Trophoblast cell (in vitro differentiated cells and primary cell): ENCODE data around the gene PRRX2.

Source experiments
- DNase-seq, 2 donors: peaks; one replicate each; pipeline ENCODE4 v3.0.0-alpha.2; 2016
- H2AFZ ChIP-seq: 2 replicates; pipeline ENCODE4 v1.6.1; 2013; ENCODE audit warnings: low read length, moderate library complexity, mild to moderate bottlenecking; ENCODE audit not compliant: insufficient read depth, poor library complexity
- H2AK5ac ChIP-seq: 2 replicates; pipeline ENCODE4 v1.6.1; 2013; ENCODE audit warnings: mild to moderate bottlenecking, low read length
- H2BK120ac ChIP-seq: 2 replicates; pipeline ENCODE4 v1.6.1; 2013; ENCODE audit warnings: low read length, mild to moderate bottlenecking, moderate library complexity; ENCODE audit not compliant: insufficient read depth, poor library complexity
- H2BK12ac ChIP-seq: 2 replicates; pipeline ENCODE4 v1.6.1; 2013; ENCODE audit warnings: mild to moderate bottlenecking, low read length, moderate library complexity
- H2BK5ac ChIP-seq: 2 replicates; pipeline ENCODE4 v1.6.1; 2013; ENCODE audit warnings: low read length, low read depth, moderate library complexity, mild to moderate bottlenecking; ENCODE audit not compliant: poor library complexity
- H3K14ac ChIP-seq: 2 replicates; pipeline ENCODE4 v1.6.1; 2013; ENCODE audit warnings: mild to moderate bottlenecking, low read length
- H3K18ac ChIP-seq: 2 replicates; pipeline ENCODE4 v1.6.1; 2013; ENCODE audit warnings: mild to moderate bottlenecking, low read length
- H3K23ac ChIP-seq: 2 replicates; pipeline ENCODE4 v1.6.1; 2013; ENCODE audit warnings: low read length
- H3K27ac ChIP-seq: 2 replicates; pipeline ENCODE4 v1.5.1; 2013; ENCODE audit warnings: low read depth, mild to moderate bottlenecking, inconsistent platforms, low read length, moderate library complexity
- H3K27me3 ChIP-seq: 2 replicates; pipeline ENCODE4 v1.6.1; 2013; ENCODE audit warnings: inconsistent platforms, mild to moderate bottlenecking, low read length, moderate library complexity; ENCODE audit not compliant: insufficient read depth
- H3K36me3 ChIP-seq, 2 experiments: 1 replicate in 1 of 2; 2 replicates in 1 of 2; pipeline ENCODE4 v1.6.1; 2013; ENCODE audit warnings: low read length in 2 of 2, mild to moderate bottlenecking in 2 of 2, moderate library complexity in 1 of 2; ENCODE audit not compliant: insufficient read depth in 2 of 2, control insufficient read depth in 1 of 2
- H3K4ac ChIP-seq: 2 replicates; pipeline ENCODE4 v1.6.1; 2013; ENCODE audit warnings: low read depth, mild to moderate bottlenecking, low read length, moderate library complexity
- H3K4me1 ChIP-seq, 2 experiments: 1 replicate in 1 of 2; 2 replicates in 1 of 2; pipeline ENCODE4 v1.6.1; 2013; ENCODE audit warnings: low read length in 2 of 2, mild to moderate bottlenecking in 2 of 2, moderate library complexity in 1 of 2; ENCODE audit not compliant: insufficient read depth in 2 of 2, control insufficient read depth in 1 of 2
- H3K4me2 ChIP-seq: 2 replicates; pipeline ENCODE4 v1.6.1; 2013; ENCODE audit warnings: inconsistent platforms, mild to moderate bottlenecking, low read length, moderate library complexity
- H3K4me3 ChIP-seq: 2 replicates; pipeline ENCODE4 v1.5.1; 2013; ENCODE audit warnings: mild to moderate bottlenecking, low read depth, low read length, inconsistent platforms
- H3K79me1 ChIP-seq: one replicate; pipeline ENCODE4 v1.6.1; 2013; ENCODE audit warnings: low read length
- H3K79me2 ChIP-seq: 2 replicates; pipeline ENCODE4 v1.6.1; 2013; ENCODE audit warnings: low read length, mild to moderate bottlenecking; ENCODE audit not compliant: control insufficient read depth, insufficient read depth, poor library complexity
- H3K9ac ChIP-seq: 2 replicates; pipeline ENCODE4 v1.6.1; 2013; ENCODE audit warnings: mild to moderate bottlenecking, low read length
- H3K9me3 ChIP-seq: 2 replicates; pipeline ENCODE4 v1.6.1; 2013; ENCODE audit warnings: low read depth, mild to moderate bottlenecking, control low read depth, inconsistent platforms, low read length; ENCODE audit not compliant: insufficient read depth
- H4K12ac ChIP-seq: 2 replicates; pipeline ENCODE4 v1.6.1; 2013; ENCODE audit warnings: low read depth, mild to moderate bottlenecking, low read length, moderate library complexity
- H4K8ac ChIP-seq: 2 replicates; pipeline ENCODE4 v1.6.1; 2013; ENCODE audit warnings: low read depth, mild to moderate bottlenecking, low read length, moderate library complexity
- H4K91ac ChIP-seq: one replicate; pipeline ENCODE4 v1.6.1; 2013; ENCODE audit warnings: low read depth, mild to moderate bottlenecking, low read length, moderate library complexity
- WGBS: extraction: QIAGEN DNeasy Blood & Tissue Kit; methylation state at CpG from one replicate; pipeline ENCODE4 v1.1.7; 2013; ENCODE audit warnings: missing lambda C conversion rate; ENCODE audit not compliant: insufficient read length, insufficient coverage; ENCODE audit errors: extremely low coverage; 5-methylcytosine and 5-hydroxymethylcytosine counted together

PRRX2 gene

GRCh38 chr9:129722913-129723312 is 57.5 kb downstream of the PRRX2 start:
- H2AFZ ChIP-seq: no peak overlapping the region
- no peak overlapping the region for H3K27ac ChIP-seq
- no peaks in the 10 kb centered on the region for H3K36me3 ChIP-seq
- no peak overlapping the region for H3K9ac ChIP-seq
- H3K4ac ChIP-seq: no peak overlapping the region
- H2BK5ac ChIP-seq: no peak overlapping the region
- H3K4me2 ChIP-seq: no peak overlapping the region
- H3K14ac ChIP-seq: no peak overlapping the region
- no peak overlapping the region for H3K18ac ChIP-seq
- H4K12ac ChIP-seq: no peak overlapping the region
- no peak for DNase-seq
- no peak overlapping the region for H3K4me3 ChIP-seq
- WGBS: no CpG with 5 or more reads among the region's 5 CpGs
- no peak overlapping the region for H3K23ac ChIP-seq
- H2BK12ac ChIP-seq: no peak overlapping the region
- no peaks in the 10 kb centered on the region for H3K4me1 ChIP-seq
- no peak overlapping the region for H2BK120ac ChIP-seq
- H2AK5ac ChIP-seq: no peak overlapping the region
- no peaks in the 10 kb centered on the region for H3K27me3 ChIP-seq
- H3K9me3 ChIP-seq: peaks cover 2% of the 10 kb centered on the region
- no peaks in the 10 kb centered on the region for H3K79me1 ChIP-seq
- no peaks in the 10 kb centered on the region for H3K79me2 ChIP-seq
- no peak overlapping the region for H4K8ac ChIP-seq
- no peak overlapping the region for H4K91ac ChIP-seq

- Histone ChIP-seq H3K9me3 (peaks cover 2% of the 10 kb centered on the region), H3K9ac (no peak overlapping the region), H2BK5ac (no peak overlapping the region), H3K4me2 (no peak overlapping the region), H3K27me3 (no peaks in the 10 kb centered on the region), H3K36me3 (no peaks in the 10 kb centered on the region), H3K14ac (no peak overlapping the region), H4K91ac (no peak overlapping the region), H3K27ac (no peak overlapping the region), H3K79me2 (no peaks in the 10 kb centered on the region), H3K4ac (no peak overlapping the region), H2AK5ac (no peak overlapping the region), H2BK120ac (no peak overlapping the region), H3K18ac (no peak overlapping the region), H4K12ac (no peak overlapping the region), H3K79me1 (no peaks in the 10 kb centered on the region), H2BK12ac (no peak overlapping the region), H4K8ac (no peak overlapping the region), H3K4me3 (no peak overlapping the region), H2AFZ (no peak overlapping the region), H3K4me1 (no peaks in the 10 kb centered on the region), H3K23ac (no peak overlapping the region)
- WGBS: no CpG with 5 or more reads among the region's 16 CpGs
- no peak for DNase-seq
These were observed 59.2 kb downstream of the PRRX2 start for GRCh38 chr9:129724456-129725190.

GRCh38 chr9:129725795-129726251 is 60.4 kb downstream of the PRRX2 start:
- no CpG with 5 or more reads among the region's 10 CpGs for WGBS
- no peaks in the 10 kb centered on the region for H3K79me2 ChIP-seq
- no peaks in the 10 kb centered on the region for H3K79me1 ChIP-seq
- H2BK120ac ChIP-seq: no peak overlapping the region
- H3K27me3 ChIP-seq: no peaks in the 10 kb centered on the region
- no peak for DNase-seq
- H4K12ac ChIP-seq: no peak overlapping the region
- H3K14ac ChIP-seq: no peak overlapping the region
- H3K18ac ChIP-seq: no peak overlapping the region
- H3K4ac ChIP-seq: no peak overlapping the region
- H3K4me1 ChIP-seq: no peaks in the 10 kb centered on the region
- peaks cover 2% of the 10 kb centered on the region for H3K9me3 ChIP-seq
- no peak overlapping the region for H3K23ac ChIP-seq
- H4K91ac ChIP-seq: no peak overlapping the region
- no peak overlapping the region for H4K8ac ChIP-seq
- H2AK5ac ChIP-seq: no peak overlapping the region
- H3K9ac ChIP-seq: no peak overlapping the region
- no peak overlapping the region for H2BK5ac ChIP-seq
- H2AFZ ChIP-seq: no peak overlapping the region
- H3K4me2 ChIP-seq: no peak overlapping the region
- H3K4me3 ChIP-seq: no peak overlapping the region
- H3K27ac ChIP-seq: no peak overlapping the region
- no peaks in the 10 kb centered on the region for H3K36me3 ChIP-seq
- no peak overlapping the region for H2BK12ac ChIP-seq

GRCh38 chr9:129726322-129727160 is 61.1 kb downstream of the PRRX2 start:
- Histone ChIP-seq H3K79me2 (no peaks in the 10 kb centered on the region), H3K9ac (no peak overlapping the region), H4K8ac (no peak overlapping the region), H3K9me3 (peaks cover 2% of the 10 kb centered on the region), H2BK5ac (no peak overlapping the region), H3K14ac (no peak overlapping the region), H3K36me3 (no peaks in the 10 kb centered on the region), H3K4me2 (no peak overlapping the region), H3K79me1 (no peaks in the 10 kb centered on the region), H3K27ac (no peak overlapping the region), H2AFZ (peak overlapping the region; percentile 35), H3K27me3 (no peaks in the 10 kb centered on the region), H2BK12ac (no peak overlapping the region), H4K12ac (no peak overlapping the region), H3K4me1 (no peaks in the 10 kb centered on the region), H2AK5ac (no peak overlapping the region), H3K4ac (no peak overlapping the region), H3K4me3 (no peak overlapping the region), H2BK120ac (no peak overlapping the region), H4K91ac (no peak overlapping the region), H3K18ac (no peak overlapping the region), H3K23ac (no peak overlapping the region)
- WGBS: no CpG with 5 or more reads among the region's 23 CpGs
- DNase-seq: peak; percentile 75 to 84
